GM12873 (cell line): ENCODE results near the gene ZNF319.

Experiments
- CTCF ChIP-seq: IDR thresholded peaks from 2 replicates; pipeline ENCODE4 v1.5.1; 2012; ENCODE audit warnings: low read depth, mild to moderate bottlenecking, moderate library complexity, low read length, control low read depth; ENCODE audit not compliant: insufficient read depth; ENCODE audit errors: missing control alignments

The ZNF319 gene

GRCh38 chr16:57971848-57972247, 28.6 kb downstream of the ZNF319 start:
- TF ChIP-seq CTCF, result no peak

GRCh38 chr16:57970970-57971369, 29.5 kb downstream of the ZNF319 start, which contains the start of gene CNGB1:
Gene CNGB1, minus strand, starts transcription at chr16:57971128. Its CDS starts 3,842 bp downstream, at chr16:57967286.
- no peak for TF ChIP-seq CTCF

- no peak for TF ChIP-seq CTCF
Observed at GRCh38 chr16:57970319-57970718, 30.2 kb downstream of the ZNF319 start.

GRCh38 chr16:57969451-57970123, 30.9 kb downstream of the ZNF319 start:
- no peak for TF ChIP-seq CTCF

GRCh38 chr16:57967916-57968315, 32.6 kb downstream of the ZNF319 start:
- no peak for TF ChIP-seq CTCF

GRCh38 chr16:57966986-57967385, 33.5 kb downstream of the ZNF319 start:
- TF ChIP-seq CTCF, result no peak

GRCh38 chr16:57966204-57966771, 34.2 kb downstream of the ZNF319 start:
- no peak for TF ChIP-seq CTCF
